WTC11 (cell line): ENCODE measurements around the gene C22orf42. TPM values are rescaled to one million over a fixed set of nuclear protein-coding genes. Genes with fewer than 3 reads are reported as not detected.

Experiments
- ATAC-seq: fragments of 200-7000 bp; cut with Tn5 transposase; 2 replicates; pipeline ENCODE4 v1.10.0; 2021; ENCODE audit warnings: mild to moderate bottlenecking, moderate library complexity
- CTCF ChIA-PET: fragments of 300-600 bp; sonication (Branson Sonifier 250); formaldehyde crosslinking; loops from one replicate; lab custom pipeline; 2021; ENCODE audit warnings: antibody characterized with exemption; lab: Charles Lee
- POLR2A ChIA-PET: fragments of 350-600 bp; sonication (Branson Sonifier 250); formaldehyde crosslinking; loops from one replicate; lab custom pipeline; 2021; ENCODE audit warnings: antibody characterized with exemption; lab: Charles Lee
- DNase-seq: peaks from one replicate; pipeline ENCODE4 v3.0.0; 2021; ENCODE audit warnings: low spot score
- H3K27ac Mint-ChIP-seq: 2 replicates; pipeline ENCODE4 v1.8.0; 2021; ENCODE audit warnings: mixed read lengths
- H3K27me3 Mint-ChIP-seq: 2 replicates; pipeline ENCODE4 v1.8.0; 2021; ENCODE audit warnings: low read depth, mild to moderate bottlenecking, moderate library complexity, mixed read lengths
- H3K36me3 Mint-ChIP-seq: 2 replicates; pipeline ENCODE4 v1.8.0; 2021; ENCODE audit warnings: mixed read lengths
- H3K4me1 Mint-ChIP-seq: 2 replicates; pipeline ENCODE4 v1.8.0; 2022; ENCODE audit warnings: mixed read lengths
- H3K4me3 Mint-ChIP-seq: 2 replicates; pipeline ENCODE4 v1.8.0; 2021; ENCODE audit warnings: mild to moderate bottlenecking, moderate library complexity, mixed read lengths
- H3K9me3 Mint-ChIP-seq: 2 replicates; pipeline ENCODE4 v1.8.0; 2021; ENCODE audit warnings: mixed read lengths
- ARID4B ChIP-seq: sonication (generic); formaldehyde crosslinking; IDR thresholded peaks from 2 replicates; pipeline ENCODE4 v1.8.0; 2023; ENCODE audit warnings: missing genetic modification reagents, mild to moderate bottlenecking, borderline replicate concordance
- ATF2 ChIP-seq: sonication (generic); formaldehyde crosslinking; IDR thresholded peaks from 2 replicates; pipeline ENCODE4 v1.8.1; 2022; ENCODE audit warnings: low read depth, missing genetic modification reagents, borderline replicate concordance
- CREM ChIP-seq: sonication (generic); formaldehyde crosslinking; IDR thresholded peaks from 2 replicates; pipeline ENCODE4 v1.8.1; 2022; ENCODE audit warnings: mild to moderate bottlenecking, missing genetic modification reagents, moderate library complexity
- FOXK1 ChIP-seq: sonication (generic); formaldehyde crosslinking; IDR thresholded peaks from 2 replicates; pipeline ENCODE4 v1.8.0; 2022; ENCODE audit warnings: mild to moderate bottlenecking, moderate library complexity, missing genetic modification reagents
- GABPB1 ChIP-seq: sonication (generic); formaldehyde crosslinking; IDR thresholded peaks from 2 replicates; pipeline ENCODE4 v1.8.1; 2023; ENCODE audit warnings: mild to moderate bottlenecking, missing genetic modification reagents
- GTF2I ChIP-seq: fragments of 250-450 bp; sonication (Bioruptor Pico); conservative IDR thresholded peaks from 2 replicates; pipeline ENCODE4 v1.4.0; 2021; ENCODE audit warnings: mild to moderate bottlenecking
- HMGA2 ChIP-seq: fragments of 250-450 bp; sonication (Bioruptor Pico); IDR thresholded peaks from 2 replicates; pipeline ENCODE4 v1.4.0; 2021; ENCODE audit warnings: mild to moderate bottlenecking, moderate library complexity
- HMGXB4 ChIP-seq: sonication (generic); formaldehyde crosslinking; IDR thresholded peaks from 2 replicates; pipeline ENCODE4 v1.8.1; 2023; ENCODE audit warnings: mild to moderate bottlenecking, moderate library complexity, missing genetic modification reagents
- IRF1 ChIP-seq: sonication (generic); formaldehyde crosslinking; IDR thresholded peaks from 2 replicates; pipeline ENCODE4 v1.8.0; 2023; ENCODE audit warnings: missing genetic modification reagents
- IRF2 ChIP-seq: sonication (generic); formaldehyde crosslinking; IDR thresholded peaks from 2 replicates; pipeline ENCODE4 v1.8.0; 2022; ENCODE audit warnings: low read depth, missing genetic modification reagents, borderline replicate concordance
- JAZF1 ChIP-seq: fragments of 250-450 bp; sonication (Bioruptor Pico); IDR thresholded peaks from 2 replicates; pipeline ENCODE4 v1.9.0; 2021; ENCODE audit warnings: moderate library complexity, mild to moderate bottlenecking, inconsistent platforms
- KAT7 ChIP-seq: sonication (generic); formaldehyde crosslinking; IDR thresholded peaks from 2 replicates; pipeline ENCODE4 v1.8.1; 2023; ENCODE audit warnings: missing genetic modification reagents, mild to moderate bottlenecking, borderline replicate concordance
- MYBL2 ChIP-seq: sonication (generic); formaldehyde crosslinking; IDR thresholded peaks from 2 replicates; pipeline ENCODE4 v1.8.1; 2023; ENCODE audit warnings: mild to moderate bottlenecking, moderate library complexity, missing genetic modification reagents
- NFE2L1 ChIP-seq: sonication (generic); formaldehyde crosslinking; IDR thresholded peaks from 2 replicates; pipeline ENCODE4 v1.8.1; 2023; ENCODE audit warnings: missing genetic modification reagents
- NR2C2 ChIP-seq: sonication (generic); formaldehyde crosslinking; IDR thresholded peaks from 2 replicates; pipeline ENCODE4 v1.8.0; 2022; ENCODE audit warnings: mild to moderate bottlenecking, missing genetic modification reagents
- OVOL2 ChIP-seq: fragments of 250-450 bp; sonication (Bioruptor Pico); IDR thresholded peaks from 2 replicates; pipeline ENCODE4 v1.9.0; 2021; ENCODE audit warnings: mild to moderate bottlenecking, borderline replicate concordance
- PRRX2 ChIP-seq: fragments of 250-450 bp; sonication (Bioruptor Pico); IDR thresholded peaks from 2 replicates; pipeline ENCODE4 v1.8.0; 2021; ENCODE audit warnings: mild to moderate bottlenecking
- ZMAT4 ChIP-seq: fragments of 250-450 bp; sonication (Bioruptor Pico); IDR thresholded peaks from 2 replicates; pipeline ENCODE4 v1.9.0; 2021; ENCODE audit warnings: mild to moderate bottlenecking
- ZNF232 ChIP-seq: sonication (generic); formaldehyde crosslinking; IDR thresholded peaks from 2 replicates; pipeline ENCODE4 v1.8.0; 2022; ENCODE audit warnings: mild to moderate bottlenecking, missing genetic modification reagents
- ZNF263 ChIP-seq: sonication (generic); formaldehyde crosslinking; IDR thresholded peaks from 2 replicates; pipeline ENCODE4 v1.8.1; 2022; ENCODE audit warnings: low read depth, mild to moderate bottlenecking, moderate library complexity, missing genetic modification reagents
- ZNF317 ChIP-seq: sonication (generic); formaldehyde crosslinking; IDR thresholded peaks from 2 replicates; pipeline ENCODE4 v1.8.1; 2023; ENCODE audit warnings: low read depth, mild to moderate bottlenecking, moderate library complexity, missing genetic modification reagents, borderline replicate concordance
- ZNF512 ChIP-seq: sonication (generic); formaldehyde crosslinking; IDR thresholded peaks from 2 replicates; pipeline ENCODE4 v1.8.1; 2022; ENCODE audit warnings: missing genetic modification reagents, borderline replicate concordance
- total RNA-seq: library from RNA; stranded (reverse); gene quantifications from 3 replicates; pipeline ENCODE4 v1.2.3, GENCODE V29; 2021

C22orf42 gene
- total RNA-seq, 1 experiment from 2014 or later, result 0.61 TPM

GRCh38 chr22:32175683-32176644, 16.9 kb upstream of the C22orf42 start (continued):
- no peak for TF ChIP-seq ZNF512
- TF ChIP-seq GTF2I, result no peak
- no peak for TF ChIP-seq HMGA2 (CRISPR knock-in tag)
- TF ChIP-seq HMGXB4 (CRISPR knock-in tag), result peak; percentile 80; the same call in 1 of the 2 replicates
- 0 out of 2 replicates have a peak, but pooled peaks have one; percentile 38 for TF ChIP-seq IRF1 (CRISPR knock-in tag)
- no peak for TF ChIP-seq GABPB1
- no peak for TF ChIP-seq ZMAT4 (CRISPR knock-in tag)
- TF ChIP-seq NR2C2 (CRISPR knock-in tag), result no peak
- TF ChIP-seq KAT7 (CRISPR knock-in tag), result no peak
- TF ChIP-seq ZNF317, result no peak
- TF ChIP-seq ARID4B (CRISPR knock-in tag), result 0 out of 2 replicates have a peak, but pooled peaks have one; percentile 31
- no peak for TF ChIP-seq ZNF263 (CRISPR knock-in tag)
- TF ChIP-seq CREM, result no peak
- TF ChIP-seq IRF2 (CRISPR knock-in tag), result 0 out of 2 replicates have a peak, but pooled peaks have one; percentile 38

- TF ChIP-seq NFE2L1 (CRISPR knock-in tag) (no peak), MYBL2 (CRISPR knock-in tag) (no peak), ZNF263 (CRISPR knock-in tag) (no peak), KAT7 (CRISPR knock-in tag) (no peak), FOXK1 (CRISPR knock-in tag) (no peak), ZNF317 (no peak), ATF2 (CRISPR knock-in tag) (no peak), ZNF232 (CRISPR knock-in tag) (no peak), PRRX2 (CRISPR knock-in tag) (no peak), OVOL2 (no peak), NR2C2 (CRISPR knock-in tag) (no peak), JAZF1 (CRISPR knock-in tag) (no peak)
- Mint-ChIP-seq H3K9me3 (no peaks in the 10 kb centered on the region), H3K4me3 (no peak overlapping the region; the same call in 1 of the 2 replicates), H3K36me3 (no peaks in the 10 kb centered on the region), H3K4me1 (peaks cover 16% of the 10 kb centered on the region), H3K27ac (no peak overlapping the region), H3K27me3 (peaks cover 42% of the 10 kb centered on the region)
- ChIA-PET POLR2A (interaction anchor here (0.6 kb wide), 1 partner anchor 44 kb away, joined by 3 read pairs; no protein-coding TSS in a partner anchor), CTCF (interaction anchor here (2.4 kb wide), 1 partner anchor 27 kb away, joined by 6 read pairs; no protein-coding TSS in a partner anchor)
- ATAC-seq (no peak), DNase-seq (no peak)
Measured at GRCh38 chr22:32175115-32175514, 16.0 kb upstream of the C22orf42 start.
